Esophagus muscularis mucosa (tissue), 4 donors: ENCODE results near the gene ELOVL2. TPM values are rescaled to one million over a fixed set of nuclear protein-coding genes. Genes with fewer than 3 reads are reported as not detected.

Source experiments
- DNase-seq: peaks from one replicate; pipeline ENCODE4 v3.0.0-alpha.2; 2017; ENCODE audit errors: extremely low spot score
- H3K27ac ChIP-seq, 4 donors: fragments of 200-600 bp; sonication (generic); replicated peaks in 1 of 4; 1 replicate in 3 of 4; 2 replicates in 1 of 4; pipeline ENCODE4 v1.5.1; 2016 to 2019; ENCODE audit warnings: mild to moderate bottlenecking in 1 of 4
- H3K27me3 ChIP-seq, 4 donors: fragments of 200-600 bp; sonication (generic); one replicate each; pipeline versions ENCODE4 v1.5.1 to v1.6.0; 2016 to 2019
- H3K36me3 ChIP-seq, 4 donors: fragments of 200-600 bp; sonication (generic); one replicate each; pipeline ENCODE4 v1.5.1; 2016 to 2019
- H3K4me1 ChIP-seq, 4 donors: fragments of 200-600 bp; sonication (generic); one replicate each; pipeline ENCODE4 v1.5.1; 2016 to 2019
- H3K4me3 ChIP-seq, 4 donors: fragments of 200-600 bp; sonication (generic); 1 replicate in 2 of 4; 2 replicates in 2 of 4; pipeline ENCODE4 v1.5.1; 2016 to 2019; ENCODE audit warnings: mild to moderate bottlenecking in 4 of 4, moderate library complexity in 1 of 4
- H3K9me3 ChIP-seq, 4 donors: fragments of 200-600 bp; sonication (generic); 1 replicate in 3 of 4; 2 replicates in 1 of 4; pipeline ENCODE4 v1.5.1; 2016 to 2019
- EP300 ChIP-seq: sonication (generic); formaldehyde crosslinking; IDR thresholded peaks from one replicate; pipeline ENCODE4 v1.6.1; 2017; ENCODE audit warnings: antibody characterized with exemption
- POLR2A ChIP-seq: fragments of 450-650 bp; IDR thresholded peaks from one replicate; pipeline ENCODE4 v1.6.1; 2017; ENCODE audit warnings: antibody characterized with exemption, moderate library complexity, mild to moderate bottlenecking, low read depth
- POLR2AphosphoS5 ChIP-seq, 2 donors: sonication (generic); formaldehyde crosslinking; IDR thresholded peaks; one replicate each; pipeline ENCODE4 v1.6.1; 2017; ENCODE audit warnings: antibody characterized with exemption in 2 of 2
- WGBS: methylation state at CpG from one replicate; pipeline ENCODE4 v1.1.5; 2018; 5-methylcytosine and 5-hydroxymethylcytosine counted together
- intact Hi-C: fragments of 100-400 bp; cut with DNase I; formaldehyde crosslinking; loops from one replicate; pipeline ENCODE4 v1.15.1; 2023
- total RNA-seq, 4 donors: library from RNA; depleted of rRNA; stranded (reverse); fragments of >200 nt; gene quantifications; one replicate each; pipeline versions ENCODE4 v1.1.0 to v1.2.1, GENCODE V29; 2016
- TF ChIP-seq, protein P1 (sequence below), 3 experiments: fragments of 200-600 bp in 2 of 3; fragments of 450-650 bp in 1 of 3; sonication (generic) in 2 of 3; IDR thresholded peaks; one replicate each; pipeline ENCODE4 v1.5.1; 2017 to 2019; ENCODE audit warnings: antibody characterized with exemption in 3 of 3, mild to moderate bottlenecking in 2 of 3, moderate library complexity in 1 of 3

Gene ELOVL2
- total RNA-seq, 4 donors from 2014 or later: 0.26 to 0.57 (median 0.46) TPM

GRCh38 chr6:11076540-11076939 is 32.4 kb upstream of the ELOVL2 start:
- 85% methylated on average over 2 of the region's 2 CpGs for WGBS
- TF ChIP-seq EP300: no peak
- TF ChIP-seq POLR2AphosphoS5 (IDR thresholded peaks at IDR 0.05): no peak
- TF ChIP-seq POLR2A: no peak
- TF ChIP-seq, protein P1, sequence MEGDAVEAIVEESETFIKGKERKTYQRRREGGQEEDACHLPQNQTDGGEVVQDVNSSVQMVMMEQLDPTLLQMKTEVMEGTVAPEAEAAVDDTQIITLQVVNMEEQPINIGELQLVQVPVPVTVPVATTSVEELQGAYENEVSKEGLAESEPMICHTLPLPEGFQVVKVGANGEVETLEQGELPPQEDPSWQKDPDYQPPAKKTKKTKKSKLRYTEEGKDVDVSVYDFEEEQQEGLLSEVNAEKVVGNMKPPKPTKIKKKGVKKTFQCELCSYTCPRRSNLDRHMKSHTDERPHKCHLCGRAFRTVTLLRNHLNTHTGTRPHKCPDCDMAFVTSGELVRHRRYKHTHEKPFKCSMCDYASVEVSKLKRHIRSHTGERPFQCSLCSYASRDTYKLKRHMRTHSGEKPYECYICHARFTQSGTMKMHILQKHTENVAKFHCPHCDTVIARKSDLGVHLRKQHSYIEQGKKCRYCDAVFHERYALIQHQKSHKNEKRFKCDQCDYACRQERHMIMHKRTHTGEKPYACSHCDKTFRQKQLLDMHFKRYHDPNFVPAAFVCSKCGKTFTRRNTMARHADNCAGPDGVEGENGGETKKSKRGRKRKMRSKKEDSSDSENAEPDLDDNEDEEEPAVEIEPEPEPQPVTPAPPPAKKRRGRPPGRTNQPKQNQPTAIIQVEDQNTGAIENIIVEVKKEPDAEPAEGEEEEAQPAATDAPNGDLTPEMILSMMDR (IDR thresholded peaks at IDR 0.05): no peak
- H3K27me3 ChIP-seq: no peaks in the 10 kb centered on the region

GRCh38 chr6:11072101-11072500 is 28.0 kb upstream of the ELOVL2 start:
- Histone ChIP-seq H3K4me3 (no peak overlapping the region), H3K36me3 (no peaks in the 10 kb centered on the region), H3K27me3 (no peaks in the 10 kb centered on the region), H3K27ac (no peak overlapping the region), H3K4me1 (no peaks in the 10 kb centered on the region), H3K9me3 (no peaks in the 10 kb centered on the region)
- 91% methylated on average over 4 of the region's 4 CpGs for WGBS
- TF ChIP-seq POLR2AphosphoS5 (IDR thresholded peaks at IDR 0.05) (no peak), POLR2A (no peak), EP300 (no peak)
- TF ChIP-seq, protein P1 (IDR thresholded peaks at IDR 0.05): no peak
- no peak for DNase-seq
- intact Hi-C loops: no loop called here

More at GRCh38 chr6:11076540-11076939, 32.4 kb upstream of the ELOVL2 start:
- intact Hi-C loops: no loop called here
- no peak overlapping the region for H3K27ac ChIP-seq
- H3K4me3 ChIP-seq: no peak overlapping the region
- H3K4me1 ChIP-seq: no peaks in the 10 kb centered on the region
- no peaks in the 10 kb centered on the region for H3K36me3 ChIP-seq
- no peaks in the 10 kb centered on the region for H3K9me3 ChIP-seq
- no peak for DNase-seq

DNA sequence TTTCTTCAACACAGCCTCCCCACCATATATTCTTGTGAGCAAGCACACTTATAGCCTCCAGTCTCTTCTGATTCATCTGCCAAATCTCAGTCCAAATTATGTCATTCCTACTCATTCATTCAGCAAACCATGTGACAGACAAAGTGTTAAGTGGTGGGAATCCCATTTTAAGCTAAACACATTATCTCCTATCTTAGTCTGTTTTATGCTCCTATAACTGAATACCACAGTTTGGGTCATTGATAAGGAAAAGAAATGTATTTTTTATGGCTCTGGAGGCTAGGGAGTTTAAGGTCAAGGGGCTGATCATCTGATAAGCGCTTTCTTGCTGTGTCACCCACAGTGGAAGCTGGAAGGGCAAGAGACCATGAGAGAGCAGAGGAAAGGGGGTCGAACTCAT is 25.7 kb upstream of the ELOVL2 start:
- no peak for DNase-seq
- TF ChIP-seq POLR2A (no peak), POLR2AphosphoS5 (IDR thresholded peaks at IDR 0.05) (no peak), EP300 (no peak)
- TF ChIP-seq, protein P1 (IDR thresholded peaks at IDR 0.05): no peak
- Histone ChIP-seq H3K27me3 (no peaks in the 10 kb centered on the region), H3K9me3 (no peaks in the 10 kb centered on the region), H3K4me3 (no peak overlapping the region), H3K27ac (no peak overlapping the region), H3K4me1 (no peaks in the 10 kb centered on the region), H3K36me3 (no peaks in the 10 kb centered on the region)
- intact Hi-C loops: loop anchor here (5.0 kb wide), 1 partner anchor 117 kb away; no protein-coding TSS in a partner anchor
- 74% methylated on average over 2 of the region's 2 CpGs for WGBS

DNA sequence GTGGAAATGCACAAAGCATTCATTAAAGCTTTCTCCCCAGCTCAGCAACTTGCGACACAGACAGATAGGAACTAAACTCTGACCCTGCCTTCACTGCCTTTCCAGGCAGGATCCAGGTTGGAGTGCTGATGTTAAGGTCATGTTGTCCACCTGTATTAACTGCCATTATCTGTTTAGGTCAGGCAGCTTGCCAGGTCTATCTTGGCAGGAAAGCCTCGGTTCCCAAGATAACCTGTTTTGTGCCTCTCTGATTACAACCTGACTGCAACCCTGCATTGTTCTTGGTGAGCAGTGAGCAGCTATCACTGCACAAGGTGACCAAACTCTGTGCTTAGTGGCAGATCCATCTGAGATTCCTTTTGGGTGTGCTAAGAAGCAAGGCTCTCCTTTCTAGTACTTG is 23.2 kb upstream of the ELOVL2 start:
- Histone ChIP-seq H3K27me3 (no peaks in the 10 kb centered on the region), H3K4me1 (no peaks in the 10 kb centered on the region), H3K36me3 (no peaks in the 10 kb centered on the region), H3K4me3 (no peak overlapping the region), H3K27ac (no peak overlapping the region), H3K9me3 (no peaks in the 10 kb centered on the region)
- WGBS: 57% methylated on average over 2 of the region's 2 CpGs
- intact Hi-C loops: loop anchor here (5.0 kb wide), 1 partner anchor 115 kb away; no protein-coding TSS in a partner anchor
- no peak for TF ChIP-seq POLR2AphosphoS5 (IDR thresholded peaks at IDR 0.05)
- TF ChIP-seq EP300: no peak
- TF ChIP-seq, protein P1 (IDR thresholded peaks at IDR 0.05): no peak
- TF ChIP-seq POLR2A: no peak
- no peak for DNase-seq
